Renal cortex interstitium (tissue), 11 donors: ENCODE data around the gene MROH7. TPM values are rescaled to one million over a fixed set of nuclear protein-coding genes. Genes with fewer than 3 reads are reported as not detected.

Experiments
- DNase-seq, 11 donors: peaks; one replicate each; pipeline ENCODE4 v3.0.0-alpha.2; 2013; ENCODE audit warnings: low read depth in 9 of 11, low spot score in 4 of 11; ENCODE audit errors: extremely low read depth in 1 of 11
- polyA plus RNA-seq, 3 donors: library from polyadenylated mRNA; unstranded; fragments of 120-200 nt; gene quantifications; one replicate each; pipeline ENCODE4 v1.2.1, GENCODE V29; 2013; ENCODE audit not compliant: insufficient read length in 3 of 3

The MROH7 gene
- polyA plus RNA-seq, 3 donors: 2.4 to 15.3 (median 7.5) TPM

GRCh38 chr1:54714881-54715492 lies 73.4 kb downstream of the MROH7 start:
- no peak for DNase-seq

- peak; percentile 52 to 80 (median 73) for DNase-seq
Observed at GRCh38 chr1:54715493-54716298, 74.1 kb downstream of the MROH7 start, which contains the start of gene TTC4. Gene TTC4 (plus strand): TSS chr1:54715861. CDS start chr1:54715909, 48 bp downstream.

- DNase-seq: no peak
Observed at GRCh38 chr1:54716299-54717047, 74.9 kb downstream of the MROH7 start.

GRCh38 chr1:54721719-54722118 lies 80.1 kb downstream of the MROH7 start:
- DNase-seq: no peak

GRCh38 chr1:54723985-54724384 lies 82.4 kb downstream of the MROH7 start:
- no peak for DNase-seq

- no peak for DNase-seq
Observed at GRCh38 chr1:54724771-54725170, 83.2 kb downstream of the MROH7 start.

- no peak for DNase-seq
Observed at GRCh38 chr1:54728027-54728426, 86.4 kb downstream of the MROH7 start.

- no peak for DNase-seq
Observed at GRCh38 chr1:54736685-54737084, 95.1 kb downstream of the MROH7 start.

- no peak for DNase-seq
Observed at GRCh38 chr1:54738244-54738643, 96.7 kb downstream of the MROH7 start.

- no peak for DNase-seq
Observed at GRCh38 chr1:54741531-54741930, 99.9 kb downstream of the MROH7 start.

- DNase-seq: peak in 3 of 11 donors; percentile 19 to 30 (median 26)
Observed at GRCh38 chr1:54742282-54742681, 100.7 kb downstream of the MROH7 start.

- no peak for DNase-seq
Observed at GRCh38 chr1:54743416-54744226, 102.0 kb downstream of the MROH7 start.

- no peak for DNase-seq
Observed at GRCh38 chr1:54744696-54745095, 103.1 kb downstream of the MROH7 start.

- DNase-seq: no peak
Observed at GRCh38 chr1:54745274-54745673, 103.7 kb downstream of the MROH7 start.

GRCh38 chr1:54745864-54746263 lies 104.3 kb downstream of the MROH7 start:
- no peak for DNase-seq

- no peak for DNase-seq
Observed at GRCh38 chr1:54748094-54748835, 106.7 kb downstream of the MROH7 start.

GRCh38 chr1:54750596-54750995 lies 109.0 kb downstream of the MROH7 start:
- DNase-seq: no peak

GRCh38 chr1:54751426-54751825 lies 109.8 kb downstream of the MROH7 start:
- DNase-seq: no peak
